ENCODE results near the gene CDKN2B.
A peak's percentile ranks its signal among the peaks of the same experiment; 100 is the strongest.

The CDKN2B gene

GRCh38 chr9:21994556-21995005, 14.5 kb downstream of the CDKN2B start, which contains the start of gene CDKN2B-AS1:
CDKN2B-AS1 (plus strand) TSS chr9:21994791.
- DNase-seq (ENCODE audit: low read depth in 2 of 2), result peak in 1 of 2 donors; percentile 30

GRCh38 chr9:21993893-21994555, 15.1 kb downstream of the CDKN2B start, which contains the start of gene CDKN2A:
CDKN2A (minus strand) TSS chr9:21994392.
- DNase-seq (ENCODE audit: low read depth in 2 of 2), result peak in 1 of 2 donors; percentile 47

GRCh38 chr9:21993007-21993406, 16.1 kb downstream of the CDKN2B start:
- DNase-seq (ENCODE audit: low read depth in 2 of 2), result no peak

GRCh38 chr9:21991072-21991959, 17.8 kb downstream of the CDKN2B start:
- DNase-seq (ENCODE audit: low read depth in 2 of 2), result no peak

GRCh38 chr9:21989440-21990189, 19.5 kb downstream of the CDKN2B start:
- DNase-seq (ENCODE audit: low read depth in 2 of 2), result no peak

- DNase-seq (ENCODE audit: low read depth in 2 of 2), result no peak
Measured at GRCh38 chr9:21988056-21988990, 20.8 kb downstream of the CDKN2B start.

- no peak for DNase-seq (ENCODE audit: low read depth in 2 of 2)
Measured at GRCh38 chr9:21985964-21986667, 23.0 kb downstream of the CDKN2B start.

- no peak for DNase-seq (ENCODE audit: low read depth in 2 of 2)
Measured at GRCh38 chr9:21984101-21984500, 25.0 kb downstream of the CDKN2B start.

- DNase-seq (ENCODE audit: low read depth in 2 of 2), result no peak
Measured at GRCh38 chr9:21983561-21983935, 25.6 kb downstream of the CDKN2B start.

- DNase-seq (ENCODE audit: low read depth in 2 of 2), result no peak
Measured at GRCh38 chr9:21982861-21983560, 26.1 kb downstream of the CDKN2B start.

GRCh38 chr9:21982391-21982790, 26.7 kb downstream of the CDKN2B start:
- DNase-seq (ENCODE audit: low read depth in 2 of 2), result no peak

GRCh38 chr9:21976334-21976875, 32.7 kb downstream of the CDKN2B start:
- DNase-seq (ENCODE audit: low read depth in 2 of 2), result no peak

- DNase-seq (ENCODE audit: low read depth in 2 of 2), result peak; percentile 49 to 51
Measured at GRCh38 chr9:21974722-21975409, 34.2 kb downstream of the CDKN2B start.

GRCh38 chr9:21974343-21974721, 34.8 kb downstream of the CDKN2B start:
- no peak for DNase-seq (ENCODE audit: low read depth in 2 of 2)

- DNase-seq (ENCODE audit: low read depth in 2 of 2), result no peak
Measured at GRCh38 chr9:21972361-21972760, 36.7 kb downstream of the CDKN2B start.

GRCh38 chr9:21970800-21971640, 38.1 kb downstream of the CDKN2B start:
- DNase-seq (ENCODE audit: low read depth in 2 of 2), result no peak

- DNase-seq (ENCODE audit: low read depth in 2 of 2), result no peak
Measured at GRCh38 chr9:21969951-21970799, 38.9 kb downstream of the CDKN2B start.

All from stimulated activated CD8-positive, alpha-beta memory T cell treated with anti-CD3 and anti-CD28 coated beads, Interleukin-7, amount 100 ng/mL, for 4 hours (primary cell).